Activated CD4-positive, CD25-positive, alpha-beta regulatory T cell treated with anti-CD3 and anti-CD28 coated beads, Interleukin-2, amount 50 U/mL, for 24 hours (primary cell): ENCODE data around the gene CTXN3.

Source experiments
- ATAC-seq, 2 donors: fragments of 150-1000 bp; cut with Tn5 transposase; one replicate each; pipeline ENCODE4 v1.10.0; 2021; ENCODE audit warnings: mild to moderate bottlenecking in 1 of 2, moderate library complexity in 1 of 2

Gene CTXN3

GRCh38 chr5:127700237-127700766, 51.4 kb downstream of the CTXN3 start:
- ATAC-seq = no peak

GRCh38 chr5:127702434-127702833, 53.6 kb downstream of the CTXN3 start:
- ATAC-seq = no peak

DNA sequence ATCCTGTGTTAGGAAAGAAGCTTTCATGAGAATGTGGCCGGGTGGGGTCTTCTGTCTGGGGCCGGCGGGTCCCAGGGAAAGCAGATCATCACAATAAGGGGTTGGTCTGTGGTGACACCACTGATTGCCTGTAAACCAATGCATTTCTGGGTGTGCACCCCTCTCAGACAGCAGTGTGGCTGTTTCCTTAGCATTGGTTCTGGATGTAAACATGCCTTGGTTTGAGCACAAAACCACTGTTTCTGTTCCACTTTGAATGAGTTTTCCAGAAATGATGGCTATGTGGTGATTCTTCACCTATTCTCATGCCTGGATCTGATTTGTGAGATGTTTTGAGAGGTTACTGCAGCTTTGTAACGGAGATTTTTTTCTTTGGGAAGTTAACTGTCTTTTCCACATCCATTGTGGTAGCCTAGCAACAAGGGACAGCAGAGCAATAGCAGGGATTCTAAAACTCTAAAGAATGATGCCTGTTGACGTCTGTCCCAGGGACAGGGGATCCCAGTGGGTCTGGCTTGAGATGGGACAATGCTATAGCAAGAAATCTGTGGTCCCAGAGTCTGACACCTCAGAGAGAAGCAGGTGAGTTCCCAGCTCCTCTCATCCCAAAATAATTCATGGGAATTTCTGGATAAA, 54.2 kb downstream of the CTXN3 start, which contains the start of gene CCDC192:
TSS of gene CCDC192 (plus strand) at position 466 of the 636 bp plus-strand sequence. CDS start at position 521, 55 bp downstream.
- ATAC-seq = no peak

GRCh38 chr5:127705120-127705892, 56.4 kb downstream of the CTXN3 start:
- ATAC-seq = no peak

- ATAC-seq = no peak
Measured at GRCh38 chr5:127706691-127707090, 57.8 kb downstream of the CTXN3 start.

GRCh38 chr5:127707209-127707608, 58.3 kb downstream of the CTXN3 start:
- ATAC-seq = no peak
